ENCODE data around the gene SERPINA6.

The SERPINA6 gene

DNA sequence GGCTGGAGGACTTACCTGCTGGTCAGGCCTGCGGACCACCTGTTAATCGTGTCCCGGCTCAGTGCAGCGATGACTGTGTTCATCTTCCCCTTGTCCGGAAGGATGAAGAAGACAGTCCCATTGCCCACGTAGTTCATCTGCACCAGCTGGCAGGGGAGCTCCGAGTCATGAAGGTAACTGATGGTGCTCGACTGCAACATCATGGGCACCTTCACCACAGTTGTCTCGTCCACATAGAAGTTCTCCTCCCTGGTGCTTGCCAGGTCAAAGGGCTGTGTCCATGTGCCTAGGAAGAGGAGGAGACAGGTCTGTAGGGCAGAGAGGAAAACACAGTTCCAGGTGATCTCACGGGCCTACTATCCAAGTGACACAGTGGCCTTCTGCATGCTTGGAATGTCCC lies 13.4 kb downstream of the SERPINA6 start:
- peaks cover 14% of the 10 kb centered on the region for H3K4me1 ChIP-seq (ENCODE audit: low read length)
- no peaks in the 10 kb centered on the region for H3K9me3 ChIP-seq (ENCODE audit: insufficient read depth, low read length)
- H3K9ac ChIP-seq (ENCODE audit: low read length): no peak overlapping the region
- H3K4me2 ChIP-seq (ENCODE audit: low read length): no peak overlapping the region
- H4K20me1 ChIP-seq (ENCODE audit: insufficient read depth, low read length): no peaks in the 10 kb centered on the region
- H3K27me3 ChIP-seq (ENCODE audit: low read depth, low read length): no peaks in the 10 kb centered on the region
- no peaks in the 10 kb centered on the region for H3K36me3 ChIP-seq (replicated peaks; ENCODE audit: low read depth, low read length)
- no peak overlapping the region for H3K27ac ChIP-seq (ENCODE audit: low read length)
- no peak overlapping the region for H2AFZ ChIP-seq (ENCODE audit: low read depth, low read length)
- no peaks in the 10 kb centered on the region for H3K79me2 ChIP-seq (ENCODE audit: low read length)
- TF ChIP-seq, protein P1, sequence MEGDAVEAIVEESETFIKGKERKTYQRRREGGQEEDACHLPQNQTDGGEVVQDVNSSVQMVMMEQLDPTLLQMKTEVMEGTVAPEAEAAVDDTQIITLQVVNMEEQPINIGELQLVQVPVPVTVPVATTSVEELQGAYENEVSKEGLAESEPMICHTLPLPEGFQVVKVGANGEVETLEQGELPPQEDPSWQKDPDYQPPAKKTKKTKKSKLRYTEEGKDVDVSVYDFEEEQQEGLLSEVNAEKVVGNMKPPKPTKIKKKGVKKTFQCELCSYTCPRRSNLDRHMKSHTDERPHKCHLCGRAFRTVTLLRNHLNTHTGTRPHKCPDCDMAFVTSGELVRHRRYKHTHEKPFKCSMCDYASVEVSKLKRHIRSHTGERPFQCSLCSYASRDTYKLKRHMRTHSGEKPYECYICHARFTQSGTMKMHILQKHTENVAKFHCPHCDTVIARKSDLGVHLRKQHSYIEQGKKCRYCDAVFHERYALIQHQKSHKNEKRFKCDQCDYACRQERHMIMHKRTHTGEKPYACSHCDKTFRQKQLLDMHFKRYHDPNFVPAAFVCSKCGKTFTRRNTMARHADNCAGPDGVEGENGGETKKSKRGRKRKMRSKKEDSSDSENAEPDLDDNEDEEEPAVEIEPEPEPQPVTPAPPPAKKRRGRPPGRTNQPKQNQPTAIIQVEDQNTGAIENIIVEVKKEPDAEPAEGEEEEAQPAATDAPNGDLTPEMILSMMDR (IDR thresholded peaks at IDR 0.05; ENCODE audit: low read depth, low read length): no peak
- TF ChIP-seq EZH2phosphoT487 (IDR thresholded peaks at IDR 0.05; ENCODE audit: low read depth): no peak
- no peak overlapping the region for H3K4me3 ChIP-seq (ENCODE audit: low read length)

DNA sequence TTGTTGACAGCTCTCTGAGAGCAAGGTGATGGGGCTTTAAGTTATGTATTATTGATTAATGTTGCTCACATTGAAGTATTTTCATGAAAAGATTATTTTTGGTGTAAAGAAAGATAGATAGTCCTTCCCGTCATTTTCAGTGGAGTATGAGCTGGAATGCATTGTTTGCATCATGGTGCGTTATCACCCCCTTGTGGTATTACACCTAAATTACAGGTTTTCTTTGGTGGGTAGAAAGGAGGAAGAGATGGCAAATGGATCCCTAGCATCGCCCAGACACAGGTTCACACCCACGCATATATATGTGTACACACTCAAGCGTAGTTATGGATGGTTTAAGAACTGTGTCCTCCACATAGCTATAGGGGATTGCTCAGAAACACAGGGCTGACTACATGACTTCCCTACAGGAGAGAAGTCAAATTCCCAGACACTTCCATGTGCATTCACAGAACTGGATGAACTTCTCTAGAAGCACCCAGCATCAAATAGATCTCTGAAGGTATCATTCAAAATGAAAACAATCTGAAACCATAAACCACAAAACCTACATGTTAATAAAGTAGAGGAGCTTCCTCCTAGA lies 15.6 kb downstream of the SERPINA6 start:
- peaks cover 22% of the 10 kb centered on the region for H3K4me1 ChIP-seq (ENCODE audit: low read length)
- H3K4me3 ChIP-seq (ENCODE audit: low read length): no peak overlapping the region
- no peaks in the 10 kb centered on the region for H3K27me3 ChIP-seq (ENCODE audit: low read depth, low read length)
- H3K9ac ChIP-seq (ENCODE audit: low read length): no peak overlapping the region
- H3K79me2 ChIP-seq (ENCODE audit: low read length): no peaks in the 10 kb centered on the region
- TF ChIP-seq, protein P1 (IDR thresholded peaks at IDR 0.05; ENCODE audit: low read depth, low read length): peak; percentile 64
- no peak for TF ChIP-seq EZH2phosphoT487 (IDR thresholded peaks at IDR 0.05; ENCODE audit: low read depth)
- H3K9me3 ChIP-seq (ENCODE audit: insufficient read depth, low read length): peaks cover 3% of the 10 kb centered on the region; the same call in 1 of the 2 replicates
- peak overlapping the region; percentile 13; the same call in 1 of the 2 replicates for H3K4me2 ChIP-seq (ENCODE audit: low read length)
- no peaks in the 10 kb centered on the region for H4K20me1 ChIP-seq (ENCODE audit: insufficient read depth, low read length)
- no peak overlapping the region for H2AFZ ChIP-seq (ENCODE audit: low read depth, low read length)
- H3K36me3 ChIP-seq (replicated peaks; ENCODE audit: low read depth, low read length): no peaks in the 10 kb centered on the region
- no peak overlapping the region for H3K27ac ChIP-seq (ENCODE audit: low read length)

DNA sequence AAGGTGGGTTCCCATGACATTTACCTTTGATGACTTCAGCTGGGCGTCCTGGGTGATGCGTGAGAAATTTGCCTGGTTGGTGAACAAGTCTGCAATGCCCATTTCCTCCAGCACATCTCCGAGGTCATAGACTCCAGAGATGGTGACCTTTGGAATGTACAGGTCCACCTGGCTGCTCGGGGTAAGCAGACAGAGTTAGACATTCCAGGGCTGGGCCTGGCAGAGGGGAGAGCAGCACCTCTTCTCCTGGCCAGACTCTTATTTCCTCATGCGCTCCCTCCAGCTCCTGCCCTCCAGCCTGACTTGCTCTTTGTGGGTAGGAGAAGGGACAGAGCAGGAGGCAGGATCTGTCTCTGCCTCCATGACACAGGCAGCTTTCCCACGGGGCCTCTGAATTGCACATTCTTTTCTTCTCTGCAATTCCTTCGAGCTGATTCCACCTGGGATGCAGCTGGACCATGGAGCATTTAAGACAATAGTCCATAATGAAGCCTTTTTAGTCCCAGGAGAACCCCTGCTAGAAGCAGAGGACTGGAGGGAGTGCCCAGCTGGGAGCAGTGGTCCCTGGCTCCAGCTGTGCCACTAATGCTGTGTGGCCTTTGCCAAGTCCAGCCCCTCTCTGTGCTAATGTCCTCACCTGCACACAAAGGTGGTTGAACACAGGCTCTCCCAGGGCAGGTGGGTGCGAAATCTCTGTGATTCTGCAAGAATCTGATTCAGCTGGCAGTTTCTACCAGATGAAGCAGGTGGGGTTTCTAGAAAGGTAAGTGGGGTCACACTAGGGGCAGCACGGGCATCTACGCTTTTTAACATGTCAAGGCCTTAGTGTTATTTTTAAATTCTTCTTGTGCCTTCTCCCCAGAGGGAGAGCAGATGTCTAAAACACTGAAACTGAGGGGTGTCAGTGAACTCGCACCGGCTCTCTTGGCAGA lies 16.8 kb downstream of the SERPINA6 start:
- H3K4me2 ChIP-seq (ENCODE audit: low read length): 0 out of 2 replicates have a peak overlapping the region, but pooled peaks have one; percentile 13

More for the DNA sequence above, 16.8 kb downstream of the SERPINA6 start:
- H4K20me1 ChIP-seq (ENCODE audit: insufficient read depth, low read length): no peaks in the 10 kb centered on the region
- no peaks in the 10 kb centered on the region for H3K79me2 ChIP-seq (ENCODE audit: low read length)
- no peak overlapping the region for H3K27ac ChIP-seq (ENCODE audit: low read length)
- H2AFZ ChIP-seq (ENCODE audit: low read depth, low read length): no peak overlapping the region
- TF ChIP-seq EZH2phosphoT487 (IDR thresholded peaks at IDR 0.05; ENCODE audit: low read depth): no peak
- TF ChIP-seq, protein P1 (IDR thresholded peaks at IDR 0.05; ENCODE audit: low read depth, low read length): no peak
- H3K4me1 ChIP-seq (ENCODE audit: low read length): peaks cover 22% of the 10 kb centered on the region
- no peak overlapping the region for H3K9ac ChIP-seq (ENCODE audit: low read length)
- no peak overlapping the region for H3K4me3 ChIP-seq (ENCODE audit: low read length)
- H3K36me3 ChIP-seq (replicated peaks; ENCODE audit: low read depth, low read length): no peaks in the 10 kb centered on the region
- H3K27me3 ChIP-seq (ENCODE audit: low read depth, low read length): no peaks in the 10 kb centered on the region
- peaks cover 4% of the 10 kb centered on the region; the same call in 1 of the 2 replicates for H3K9me3 ChIP-seq (ENCODE audit: insufficient read depth, low read length)

All from OCI-LY3 (cell line).